Frontal cortex (tissue), 4 donors: ENCODE data around the gene C1orf210. TPM values are rescaled to one million over a fixed set of nuclear protein-coding genes. Genes with fewer than 3 reads are reported as not detected.
A peak's percentile ranks its signal among the peaks of the same experiment; 100 is the strongest.

Experiments
- DNase-seq, 2 donors: peaks; one replicate each; pipeline ENCODE4 v3.0.0; 2012; ENCODE audit warnings: low spot score in 2 of 2
- FAIRE-seq: peaks from 2 replicates; lab custom pipeline; 2012; peaks lifted over from hg19 to GRCh38; lab: Jason Lieb, UNC
- total RNA-seq: library from RNA; depleted of rRNA; stranded (reverse); fragments of >200 nt; gene quantifications from one replicate; pipeline ENCODE4 v1.2.3, GENCODE V29; 2014
- donor health status: control.
- donor health status: control.
- donor health status: control.

The C1orf210 gene
- total RNA-seq, 1 donor from 2014 or later = not detected

GRCh38 chr1:43312663-43313515, 27.5 kb upstream of the C1orf210 start:
- DNase-seq (no peak), FAIRE-seq (no peak)

- FAIRE-seq (no peak), DNase-seq (no peak)
Observed at GRCh38 chr1:43312212-43312623, 26.8 kb upstream of the C1orf210 start.

- FAIRE-seq (no peak), DNase-seq (no peak)
Observed at GRCh38 chr1:43311521-43311920, 26.1 kb upstream of the C1orf210 start.

- DNase-seq (no peak), FAIRE-seq (no peak)
Observed at GRCh38 chr1:43309405-43310025, 24.1 kb upstream of the C1orf210 start.

GRCh38 chr1:43308635-43309404, 23.4 kb upstream of the C1orf210 start:
- no peak for FAIRE-seq
- no peak for DNase-seq

GRCh38 chr1:43307458-43308158, 22.2 kb upstream of the C1orf210 start:
- no peak for FAIRE-seq
- DNase-seq = no peak

GRCh38 chr1:43306688-43307457, 21.5 kb upstream of the C1orf210 start:
- FAIRE-seq (no peak), DNase-seq (no peak)

- FAIRE-seq (no peak), DNase-seq (no peak)
Observed at GRCh38 chr1:43305926-43306687, 20.7 kb upstream of the C1orf210 start.

- DNase-seq (no peak), FAIRE-seq (no peak)
Observed at GRCh38 chr1:43305461-43305860, 20.1 kb upstream of the C1orf210 start.

- FAIRE-seq (no peak), DNase-seq (no peak)
Observed at GRCh38 chr1:43304771-43305300, 19.5 kb upstream of the C1orf210 start.

- FAIRE-seq = no peak
Observed at GRCh38 chr1:43304314-43304681, 18.9 kb upstream of the C1orf210 start.

GRCh38 chr1:43303471-43304313, 18.3 kb upstream of the C1orf210 start:
- FAIRE-seq (no peak), DNase-seq (no peak)

More at GRCh38 chr1:43304314-43304681, 18.9 kb upstream of the C1orf210 start:
- DNase-seq = no peak

- DNase-seq (no peak), FAIRE-seq (no peak)
Observed at GRCh38 chr1:43302721-43303470, 17.5 kb upstream of the C1orf210 start.

- DNase-seq (peak in 1 of 2 donors; percentile 46), FAIRE-seq (no peak)
Observed at GRCh38 chr1:43302201-43302600, 16.8 kb upstream of the C1orf210 start.

- no peak for DNase-seq
- FAIRE-seq = no peak
Observed at GRCh38 chr1:43300378-43301094, 15.2 kb upstream of the C1orf210 start, which contains the start of gene TIE1. Gene TIE1 (plus strand): TSS chr1:43300982. CDS start chr1:43301072, 90 bp downstream.

GRCh38 chr1:43299101-43299500, 13.7 kb upstream of the C1orf210 start:
- FAIRE-seq (no peak), DNase-seq (no peak)
